CD14-positive monocyte (primary cell): ENCODE results near the gene LY6G5B. TPM values are rescaled to one million over a fixed set of nuclear protein-coding genes. Genes with fewer than 3 reads are reported as not detected.
A peak's percentile ranks its signal among the peaks of the same experiment; 100 is the strongest.

Source experiments
- DNase-seq, 3 donors: peaks; one replicate each; pipeline ENCODE4 v3.0.0-alpha.2; 2011 to 2022
- H2AFZ ChIP-seq: 2 replicates; pipeline ENCODE4 v1.6.0; 2012; ENCODE audit warnings: mild to moderate bottlenecking, low read depth, low read length, inconsistent platforms; ENCODE audit not compliant: insufficient read depth, poor library complexity, severe bottlenecking
- H3K27ac ChIP-seq, 2 donors: 1 replicate in 1 of 2; 2 replicates in 1 of 2; pipeline ENCODE4 v1.5.1; 2012 to 2013; ENCODE audit warnings: low read length in 2 of 2, control low read depth in 1 of 2, inconsistent platforms in 1 of 2, low read depth in 1 of 2, mild to moderate bottlenecking in 1 of 2
- H3K27me3 ChIP-seq, 2 donors: one replicate each; pipeline versions ENCODE4 v1.6.0 to v1.6.1; 2011 to 2013; ENCODE audit warnings: low read length in 2 of 2; ENCODE audit not compliant: control insufficient read depth in 2 of 2, insufficient read depth in 2 of 2
- H3K36me3 ChIP-seq, 2 donors: replicated peaks in 1 of 2; 1 replicate in 1 of 2; 2 replicates in 1 of 2; pipeline versions ENCODE4 v1.5.1 to v1.6.1; 2012 to 2013; ENCODE audit warnings: low read length in 2 of 2, control low read depth in 1 of 2, inconsistent platforms in 1 of 2, mild to moderate bottlenecking in 1 of 2; ENCODE audit not compliant: insufficient read depth in 2 of 2, control insufficient read depth in 1 of 2
- H3K4me1 ChIP-seq, 2 donors: 1 replicate in 1 of 2; 2 replicates in 1 of 2; pipeline versions ENCODE4 v1.5.1 to v1.6.1; 2012 to 2013; ENCODE audit warnings: low read length in 2 of 2, control low read depth in 1 of 2, inconsistent platforms in 1 of 2, mild to moderate bottlenecking in 1 of 2, moderate library complexity in 1 of 2; ENCODE audit not compliant: insufficient read depth in 2 of 2, control insufficient read depth in 1 of 2
- H3K4me2 ChIP-seq: replicated peaks from 2 replicates; pipeline ENCODE3; 2012; ENCODE audit warnings: low read length, moderate library complexity, mild to moderate bottlenecking; ENCODE audit not compliant: poor library complexity, severe bottlenecking; ENCODE audit errors: extremely low read depth
- H3K4me3 ChIP-seq, 3 experiments: fragments of 200-600 bp in 1 of 3; sonication (generic) in 1 of 3; replicated peaks in 1 of 3; 1 replicate in 2 of 3; 2 replicates in 1 of 3; pipeline ENCODE4 v1.5.1; 2011 to 2013; ENCODE audit warnings: low read length in 3 of 3, mild to moderate bottlenecking in 3 of 3, control low read depth in 2 of 3, low read depth in 2 of 3, inconsistent platforms in 1 of 3, moderate library complexity in 1 of 3
- H3K79me2 ChIP-seq: 2 replicates; pipeline ENCODE4 v1.6.0; 2012; ENCODE audit warnings: mild to moderate bottlenecking, control low read depth, inconsistent platforms, low read length, moderate library complexity; ENCODE audit not compliant: insufficient read depth
- H3K9ac ChIP-seq: 2 replicates; pipeline ENCODE4 v1.6.0; 2017; ENCODE audit warnings: low read length, mild to moderate bottlenecking; ENCODE audit not compliant: insufficient read depth, poor library complexity, severe bottlenecking
- H3K9me3 ChIP-seq, 2 donors: replicated peaks in 1 of 2; 1 replicate in 1 of 2; 2 replicates in 1 of 2; pipeline versions ENCODE4 v1.5.1 to v1.6.1; 2012 to 2013; ENCODE audit warnings: low read length in 2 of 2, control low read depth in 1 of 2; ENCODE audit not compliant: control insufficient read depth in 1 of 2, insufficient read depth in 1 of 2
- H4K20me1 ChIP-seq: 2 replicates; pipeline ENCODE4 v1.6.0; 2012; ENCODE audit warnings: mild to moderate bottlenecking, low read length, control low read depth, moderate library complexity; ENCODE audit not compliant: insufficient read depth
- H3K27ac Mint-ChIP-seq, 7 donors: one replicate each; pipeline ENCODE4 v1.8.0; 2020; ENCODE audit warnings: mild to moderate bottlenecking in 7 of 7, mixed read lengths in 7 of 7, moderate library complexity in 6 of 7, inconsistent platforms in 2 of 7
- H3K27me3 Mint-ChIP-seq, 3 donors: one replicate each; pipeline ENCODE4 v1.8.0; 2021 to 2022; ENCODE audit warnings: low read depth in 3 of 3, mild to moderate bottlenecking in 3 of 3, mixed read lengths in 3 of 3, moderate library complexity in 3 of 3, inconsistent platforms in 1 of 3
- H3K36me3 Mint-ChIP-seq, 2 donors: one replicate each; pipeline ENCODE4 v1.8.0; 2020; ENCODE audit warnings: mixed read lengths in 2 of 2, inconsistent platforms in 1 of 2, mild to moderate bottlenecking in 1 of 2
- H3K4me1 Mint-ChIP-seq: one replicate; pipeline ENCODE4 v1.8.0; 2020; ENCODE audit warnings: mild to moderate bottlenecking, mixed read lengths
- H3K4me3 Mint-ChIP-seq, 2 donors: one replicate each; pipeline ENCODE4 v1.8.0; 2020; ENCODE audit warnings: mild to moderate bottlenecking in 2 of 2, mixed read lengths in 2 of 2, moderate library complexity in 1 of 2
- H3K9me3 Mint-ChIP-seq, 7 donors: one replicate each; pipeline ENCODE4 v1.8.0; 2020 to 2022; ENCODE audit warnings: mixed read lengths in 7 of 7, mild to moderate bottlenecking in 6 of 7, moderate library complexity in 6 of 7, inconsistent platforms in 2 of 7
- CTCF ChIP-seq: fragments of 200-600 bp; IDR thresholded peaks from one replicate; pipeline ENCODE4 v1.8.0; 2022; ENCODE audit warnings: antibody characterized with exemption, mild to moderate bottlenecking
- WGBS: methylation state at CpG from one replicate; pipeline ENCODE4 v1.1.5; 2013; ENCODE audit warnings: missing lambda C conversion rate; ENCODE audit not compliant: insufficient coverage; 5-methylcytosine and 5-hydroxymethylcytosine counted together
- intact Hi-C, 2 donors: fragments of 100-400 bp; cut with micrococcal nuclease; formaldehyde crosslinking; loops; one replicate each; pipeline versions ENCODE4 v1.15.0 to v1.15.1; 2023
- polyA plus RNA-seq, 3 donors: library from polyadenylated mRNA; depleted of rRNA in 1 of 3; unstranded in 2 of 3; stranded (reverse) in 1 of 3; fragments of 300-500 nt in 2 of 3; fragments of >200 nt in 1 of 3; fragmentation: Illumina TruSeq in 2 of 3; gene quantifications; 1 replicate in 2 of 3; 2 replicates in 1 of 3; pipeline ENCODE4 v1.2.3, GENCODE V29; 2012 to 2021

The LY6G5B gene
- polyA plus RNA-seq, 3 donors = 0.17 to 55.1 TPM; not detected in 1

DNA sequence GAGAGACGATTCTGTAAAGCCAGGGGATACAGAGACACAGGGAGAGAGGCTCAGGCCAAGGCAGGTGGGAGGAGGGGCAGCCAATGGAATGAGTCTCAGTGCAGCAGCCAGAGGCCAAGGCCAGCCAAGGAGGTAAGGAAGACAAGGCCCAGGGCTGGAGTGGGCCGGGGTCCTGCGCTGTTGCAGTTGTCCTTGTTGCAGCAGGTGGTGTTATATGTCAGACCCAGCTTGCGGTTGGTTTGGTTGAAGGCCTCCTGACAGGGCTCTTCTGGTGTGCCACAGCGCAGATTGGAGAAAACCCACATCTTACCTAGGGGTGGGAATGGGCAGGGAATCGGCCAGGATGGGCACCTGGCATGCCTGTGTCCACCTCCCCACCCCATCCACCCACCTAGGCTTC is 49.2 kb downstream of the LY6G5B start:
- Mint-ChIP-seq H3K4me3 (no peak overlapping the region), H3K36me3 (peaks cover under 1 to 2% of the 10 kb centered on the region in 2 donors), H3K27ac (peak overlapping the region in 2 of 7 donors; percentile 38 to 58), H3K4me1 (peaks cover 6% of the 10 kb centered on the region), H3K27me3 (peaks cover 6 to 15% (median 11%) of the 10 kb centered on the region in 3 donors), H3K9me3 (no peaks in the 10 kb centered on the region)
- no peaks in the 10 kb centered on the region for H3K27me3 ChIP-seq
- H3K79me2 ChIP-seq = no peaks in the 10 kb centered on the region
- 94% methylated on average over 4 of the region's 6 CpGs for WGBS
- no peak overlapping the region for H3K4me2 ChIP-seq
- H4K20me1 ChIP-seq = no peaks in the 10 kb centered on the region
- TF ChIP-seq CTCF = no peak
- intact Hi-C loops = no loop called here
- no peak for DNase-seq
- H3K4me1 ChIP-seq = no peaks in the 10 kb centered on the region
- H3K9ac ChIP-seq = no peak overlapping the region
- H3K36me3 ChIP-seq = no peaks in the 10 kb centered on the region
- no peak overlapping the region for H3K27ac ChIP-seq
- no peaks in the 10 kb centered on the region for H3K9me3 ChIP-seq
- H2AFZ ChIP-seq = no peak overlapping the region
- no peak overlapping the region for H3K4me3 ChIP-seq

DNA sequence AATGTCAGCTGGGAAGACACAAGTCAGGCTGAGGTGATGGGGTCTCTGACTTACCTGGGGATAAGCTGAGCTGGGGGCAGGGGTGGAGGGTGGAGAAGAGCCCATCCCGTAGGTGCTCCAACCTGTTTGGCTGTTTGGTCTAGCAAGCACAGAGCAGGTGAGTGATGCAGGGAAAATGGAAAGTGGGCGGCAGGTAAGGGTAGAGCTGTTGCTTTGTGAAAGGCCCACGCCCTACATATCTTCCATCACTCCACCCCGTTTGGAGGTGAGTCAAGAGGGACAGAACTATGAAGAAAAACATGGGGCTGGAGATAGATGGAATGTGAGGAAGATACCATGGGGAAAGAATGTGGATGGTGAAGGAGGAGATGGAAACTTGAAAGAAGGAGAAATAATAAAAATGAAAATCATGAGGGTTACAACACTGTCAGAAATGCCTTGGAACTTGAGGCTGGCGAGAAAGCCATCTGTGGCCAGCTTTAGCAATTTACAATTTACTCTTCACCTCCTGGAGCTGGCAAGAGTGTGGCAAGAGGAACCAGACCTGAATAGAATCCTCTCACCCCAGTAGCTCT is 50.5 kb downstream of the LY6G5B start:
- no peaks in the 10 kb centered on the region for H3K27me3 ChIP-seq
- H3K79me2 ChIP-seq = no peaks in the 10 kb centered on the region
- intact Hi-C loops = loop anchor here in 1 of 2 donors (10.0 kb wide), 1 partner anchor 115 kb away; no protein-coding TSS in a partner anchor
- Mint-ChIP-seq H3K4me1 (peaks cover 12% of the 10 kb centered on the region), H3K36me3 (peaks cover 10 to 12% of the 10 kb centered on the region in 2 donors), H3K27ac (no peak overlapping the region), H3K9me3 (no peaks in the 10 kb centered on the region), H3K4me3 (no peak overlapping the region), H3K27me3 (peaks cover 8 to 18% (median 13%) of the 10 kb centered on the region in 3 donors)
- no peaks in the 10 kb centered on the region for H3K9me3 ChIP-seq
- DNase-seq = no peak
- H3K4me3 ChIP-seq = no peak overlapping the region
- no peaks in the 10 kb centered on the region for H3K36me3 ChIP-seq
- no peak overlapping the region for H3K27ac ChIP-seq
- H3K9ac ChIP-seq = no peak overlapping the region
- no peaks in the 10 kb centered on the region for H4K20me1 ChIP-seq
- H2AFZ ChIP-seq = no peak overlapping the region
- no peak for TF ChIP-seq CTCF
- H3K4me2 ChIP-seq = no peak overlapping the region
- peaks cover 0 to under 1% of the 10 kb centered on the region in 2 donors for H3K4me1 ChIP-seq
- 95% methylated on average over 5 of the region's 5 CpGs for WGBS
